Stimulated activated CD8-positive, alpha-beta memory T cell treated with anti-CD3 and anti-CD28 coated beads, Interleukin-4, amount 100 ng/mL, for 48 hours (primary cell): ENCODE results near the gene KLHDC4.
"Not testable (repeated sequence)": the region's sequence is repeated elsewhere in the genome, so short reads cannot be mapped to it uniquely, and the experiment has no call there.

Experiments
- DNase-seq: peaks from one replicate; pipeline ENCODE4 v3.0.0-alpha.2; 2020

The KLHDC4 gene

DNA sequence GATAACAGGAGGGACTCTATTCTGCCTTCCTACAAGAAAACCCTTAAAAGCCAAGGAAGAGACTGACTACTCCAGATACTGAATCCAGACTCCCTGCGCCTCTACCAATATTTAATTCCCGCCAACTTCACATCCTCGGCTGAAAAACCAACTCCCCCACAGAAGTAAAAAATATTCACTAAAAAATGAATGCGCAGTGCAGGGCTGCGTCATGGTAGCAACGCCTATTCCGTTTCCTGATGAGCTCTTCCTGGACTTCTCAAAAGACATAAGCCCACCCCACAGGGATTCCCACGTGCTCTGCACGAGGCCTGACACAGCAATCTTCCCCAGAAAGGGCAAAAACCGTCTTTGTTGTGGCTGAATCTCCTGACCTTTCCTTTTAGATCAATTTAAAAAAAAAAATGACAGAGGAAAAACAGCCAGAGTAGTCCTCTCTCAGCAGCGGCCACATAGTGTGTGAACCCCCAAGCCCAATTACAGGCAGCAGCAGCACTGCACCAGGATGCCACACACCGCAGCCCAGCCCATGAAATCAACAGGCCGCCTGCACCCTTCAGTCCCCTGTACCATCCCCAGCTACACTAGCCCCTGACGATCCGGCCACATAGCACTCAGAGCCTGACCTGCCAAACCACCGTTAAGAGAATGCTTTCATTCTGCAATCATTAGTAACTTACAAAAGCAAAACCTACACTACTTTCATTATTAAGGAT lies 23.9 kb downstream of the KLHDC4 start:
- DNase-seq: no peak

DNA sequence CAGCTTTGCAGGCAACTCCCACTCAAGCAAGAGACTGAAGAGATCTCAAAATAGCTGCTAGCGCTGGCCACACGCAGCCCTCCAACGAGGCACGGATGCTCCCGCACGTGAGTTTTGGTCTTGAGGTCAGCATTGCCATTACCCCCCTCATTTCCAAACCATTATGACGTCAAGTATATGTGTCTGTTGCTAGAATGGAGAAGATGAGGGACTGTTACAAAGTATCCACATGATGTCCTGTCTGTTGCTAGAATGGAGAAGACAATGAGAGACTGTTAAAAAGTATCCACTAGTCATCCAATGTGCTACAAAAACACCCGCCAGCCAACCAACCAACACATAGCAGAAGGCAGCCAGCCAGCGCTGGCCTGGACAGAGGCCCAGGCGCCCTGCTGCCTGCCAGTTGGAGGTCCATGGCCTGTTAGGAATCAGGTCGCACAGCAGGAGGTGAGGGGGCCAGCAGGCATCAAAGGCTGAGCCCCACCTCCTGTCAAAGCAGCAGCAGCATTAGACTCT lies 24.8 kb downstream of the KLHDC4 start:
- DNase-seq: no peak

DNA sequence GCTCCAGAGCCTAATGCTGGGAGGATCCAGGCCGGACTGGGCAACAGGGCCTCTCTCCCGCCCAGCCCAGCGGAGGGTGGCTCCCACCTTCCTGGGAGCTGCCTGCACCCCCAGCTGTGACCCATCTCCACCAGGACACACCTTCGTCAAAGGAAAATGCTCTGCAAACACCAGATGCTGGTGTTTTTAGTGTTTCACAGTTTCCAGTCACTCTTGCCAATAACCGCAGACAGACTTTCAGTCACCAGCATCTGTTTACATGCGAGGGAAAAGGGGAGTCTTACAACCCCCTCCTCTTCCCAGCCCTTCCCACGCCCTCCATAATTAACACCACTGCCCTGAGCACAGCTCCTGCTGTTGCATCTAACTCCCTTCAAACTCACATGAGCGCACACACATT lies 25.3 kb downstream of the KLHDC4 start:
- DNase-seq: no peak

DNA sequence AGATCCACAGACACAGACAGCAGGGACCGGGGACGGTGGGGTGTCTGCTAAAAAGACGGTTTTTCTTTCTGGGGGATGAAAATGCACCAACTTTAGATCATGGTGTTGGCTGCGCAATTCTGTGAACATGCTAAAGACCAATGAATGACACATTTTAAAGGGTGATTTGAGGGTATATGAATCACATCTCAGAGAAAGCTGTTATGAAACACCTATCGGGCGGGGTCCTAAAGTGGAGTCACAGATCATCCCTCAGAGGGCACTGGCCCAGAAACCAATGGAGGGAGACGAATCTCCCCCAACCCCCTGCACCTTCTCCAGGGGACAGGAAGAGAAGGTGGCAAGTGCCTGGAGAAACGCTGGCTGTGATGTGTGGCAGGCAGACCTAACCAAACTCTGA lies 26.0 kb downstream of the KLHDC4 start:
- DNase-seq: no peak

DNA sequence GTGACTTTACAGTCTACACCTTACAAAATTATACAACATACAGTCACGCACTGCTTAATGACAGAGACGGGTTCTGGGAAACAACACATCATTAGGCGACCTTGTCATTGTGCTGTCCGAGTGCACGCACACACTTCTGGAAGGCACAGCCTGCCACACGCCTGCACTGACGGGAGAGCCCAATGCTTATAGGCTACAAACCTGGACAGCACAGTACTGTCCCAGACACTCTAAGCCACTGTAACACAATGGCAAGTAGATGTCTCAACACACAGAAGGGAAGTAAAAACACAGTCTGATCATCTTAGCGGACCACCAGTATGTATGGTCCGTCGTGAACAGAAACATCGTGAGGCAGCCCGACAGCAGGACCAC lies 29.8 kb downstream of the KLHDC4 start:
- DNase-seq: no peak

DNA sequence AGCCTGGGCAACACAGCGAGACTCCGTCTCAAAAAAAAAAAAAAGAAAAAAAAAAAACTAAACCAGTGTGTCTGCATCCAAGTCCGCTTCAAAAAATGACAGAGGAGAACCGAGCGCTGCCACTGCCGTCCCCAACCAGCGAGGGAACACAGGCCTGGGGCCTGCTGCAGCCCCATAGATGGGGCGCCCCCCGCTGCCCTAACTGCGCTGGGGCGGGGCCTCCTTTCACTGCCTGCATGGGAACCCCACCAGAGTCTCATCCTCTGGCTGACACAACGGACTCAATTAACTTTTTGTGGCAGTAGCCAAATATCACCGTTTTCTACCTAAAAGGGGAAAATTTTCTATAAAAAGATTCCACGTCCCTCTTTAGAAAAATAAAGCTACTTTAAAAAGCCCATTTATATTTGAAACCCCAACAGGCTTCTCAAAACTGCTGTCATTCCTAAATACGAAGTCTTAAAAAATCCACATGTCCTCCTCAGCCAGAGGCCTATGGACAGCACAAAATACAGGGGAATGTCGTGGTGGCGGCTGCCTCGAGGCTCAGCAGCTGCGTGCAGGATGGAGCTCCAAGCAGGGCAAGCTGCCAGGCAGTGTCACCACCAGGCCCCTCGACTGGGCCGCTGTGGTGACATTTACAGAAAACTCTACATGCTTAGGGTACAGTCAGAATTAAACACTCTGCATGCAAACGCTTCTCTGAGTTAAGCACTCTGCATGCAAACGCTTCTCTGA lies 30.3 kb downstream of the KLHDC4 start:
- DNase-seq: no peak

DNA sequence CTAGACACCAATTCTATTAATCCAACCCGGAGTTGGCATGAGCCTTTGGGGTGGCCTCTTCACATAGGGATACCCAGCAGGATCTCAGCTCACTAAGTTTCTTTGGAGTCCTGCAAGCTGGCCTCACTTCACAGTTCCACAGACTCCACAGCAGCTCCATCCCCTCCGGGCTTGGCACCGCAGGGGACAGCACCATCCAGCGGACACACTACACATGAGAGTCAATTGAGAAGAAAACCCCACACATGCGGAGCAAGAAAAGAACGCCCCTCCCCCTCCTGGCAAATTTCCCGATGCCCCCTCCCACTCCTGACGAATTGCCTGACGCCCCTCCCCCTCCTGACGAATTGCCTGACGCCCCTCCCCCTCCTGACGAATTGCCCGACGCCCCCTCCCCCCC lies 31.1 kb downstream of the KLHDC4 start:
- DNase-seq: no peak

DNA sequence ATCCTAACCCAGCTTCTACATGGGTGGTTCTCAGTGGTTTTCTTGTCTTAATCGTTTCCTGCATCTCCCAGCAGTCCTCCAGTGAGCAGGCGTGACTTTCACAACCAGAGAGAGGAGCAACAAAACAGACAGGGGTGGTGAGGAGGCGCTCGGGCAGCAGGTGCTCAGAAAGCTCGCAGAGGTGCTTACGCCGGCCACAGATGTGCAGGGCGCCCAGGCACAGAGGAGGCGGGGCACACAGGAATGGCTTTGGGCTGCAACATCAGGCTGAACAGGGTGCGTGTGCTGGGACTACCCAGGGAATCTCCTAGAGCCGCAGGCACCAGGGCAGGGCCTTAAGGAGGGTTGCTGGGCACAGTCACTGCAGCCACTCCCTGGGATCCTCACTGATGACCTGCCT lies 32.6 kb downstream of the KLHDC4 start:
- DNase-seq: no peak

DNA sequence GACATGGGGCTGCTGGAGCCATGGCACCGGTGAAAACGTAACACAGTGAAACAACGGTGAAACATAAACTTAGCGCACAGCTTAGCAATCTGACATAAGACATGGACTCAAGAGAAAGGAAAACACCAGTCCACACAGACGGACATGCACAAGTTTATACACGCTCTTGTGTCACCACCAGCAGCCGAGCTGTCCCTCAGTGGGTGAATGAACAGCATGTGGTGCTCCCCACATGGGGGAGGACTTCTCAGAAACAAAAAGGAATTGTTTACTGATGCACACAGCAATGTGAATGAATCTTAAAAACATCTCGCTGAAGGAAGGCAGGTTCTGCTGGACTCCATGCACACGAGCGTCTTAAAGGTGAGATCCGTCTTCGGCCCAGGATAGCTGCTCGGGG lies 34.2 kb downstream of the KLHDC4 start:
- DNase-seq: no peak

DNA sequence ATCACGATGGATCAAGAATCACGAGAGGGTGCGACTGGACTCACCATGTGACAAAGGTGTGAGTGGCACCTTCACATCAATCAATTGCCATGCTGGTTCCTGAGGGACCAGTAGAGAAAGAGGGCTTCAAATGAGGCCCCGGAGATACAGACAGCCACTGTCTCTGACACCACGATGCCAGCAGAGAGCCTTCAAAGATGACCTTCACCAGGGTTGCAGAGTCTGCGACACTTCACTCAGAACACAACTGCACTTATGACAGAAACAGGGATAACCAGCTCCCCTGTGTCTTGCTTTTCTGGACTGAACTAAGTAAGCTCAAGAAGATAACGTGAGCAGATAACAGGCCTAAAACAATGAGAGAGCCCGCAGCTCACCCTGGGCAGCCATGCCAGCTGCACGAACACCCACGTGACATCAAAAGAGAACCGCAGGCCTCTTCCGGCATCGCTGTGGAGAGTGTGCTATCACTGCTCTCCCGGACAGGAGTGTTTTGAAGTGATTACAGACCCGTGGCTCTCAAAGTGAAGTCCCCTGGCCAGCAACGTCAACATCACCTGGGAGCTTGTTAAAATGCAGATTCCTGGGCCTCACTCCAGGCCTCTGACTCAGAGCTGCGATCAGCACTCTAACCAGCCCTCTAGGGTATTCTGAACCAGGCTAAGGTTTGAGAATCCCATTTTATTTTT lies 36.4 kb downstream of the KLHDC4 start:
- DNase-seq: no peak

DNA sequence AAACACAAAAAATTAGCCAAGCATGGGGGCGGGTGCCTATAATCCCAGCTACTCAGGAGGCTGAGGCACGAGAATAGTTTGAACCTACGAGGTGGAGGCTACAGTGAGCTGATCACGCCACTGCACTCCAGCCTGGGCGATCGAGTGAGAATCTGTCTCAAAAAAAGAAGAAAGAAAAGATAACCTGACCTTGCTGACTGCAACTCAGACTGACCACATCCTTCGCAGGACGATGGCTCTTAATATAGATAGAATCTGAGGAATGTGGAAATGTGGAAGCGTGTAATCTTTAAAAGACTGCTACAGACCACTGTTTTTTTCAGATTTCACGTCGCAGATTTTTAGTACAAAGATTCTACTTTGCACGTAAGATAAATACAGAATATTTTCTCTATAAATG lies 37.8 kb downstream of the KLHDC4 start:
- DNase-seq: no peak

DNA sequence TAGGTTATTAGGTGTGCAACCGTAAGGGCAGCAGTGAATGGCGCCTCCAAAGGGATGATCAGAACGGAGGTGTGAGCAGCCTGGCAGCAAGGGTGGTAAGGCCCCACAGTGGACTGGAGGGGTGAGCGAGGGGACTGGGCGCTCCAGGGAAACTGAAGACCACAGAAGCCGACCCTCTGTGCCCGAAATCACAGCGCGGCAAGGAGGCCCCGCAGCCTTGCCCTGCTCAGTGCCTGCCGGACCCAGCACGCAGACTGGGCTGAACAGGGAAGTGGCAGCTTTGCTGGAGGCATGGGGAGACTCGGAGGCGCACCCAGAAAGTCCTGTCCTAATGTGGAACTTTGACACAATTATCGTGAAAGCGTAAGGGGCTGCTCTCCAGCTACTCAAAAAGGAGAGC lies 38.4 kb downstream of the KLHDC4 start:
- no peak for DNase-seq

DNA sequence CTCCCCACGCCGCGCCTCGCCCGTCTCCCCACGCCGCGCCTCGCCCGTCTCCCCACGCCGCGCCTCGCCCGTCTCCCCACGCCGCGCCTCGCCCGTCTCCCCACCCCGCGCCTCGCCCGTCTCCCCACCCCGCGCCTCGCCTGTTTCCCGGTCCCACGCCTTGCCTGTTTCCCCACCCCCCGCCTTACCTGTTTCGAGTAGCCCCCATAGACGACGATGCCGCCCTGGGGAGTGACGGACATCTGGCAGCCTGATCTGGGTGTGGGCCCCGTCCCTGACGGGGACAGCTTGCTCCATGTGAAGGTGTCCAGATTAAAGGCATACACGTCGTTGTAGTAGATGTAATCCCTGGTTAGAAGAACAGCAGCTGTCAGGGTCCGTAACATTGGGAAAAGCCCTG lies 39.2 kb downstream of the KLHDC4 start:
- not testable (repeated sequence) for DNase-seq

DNA sequence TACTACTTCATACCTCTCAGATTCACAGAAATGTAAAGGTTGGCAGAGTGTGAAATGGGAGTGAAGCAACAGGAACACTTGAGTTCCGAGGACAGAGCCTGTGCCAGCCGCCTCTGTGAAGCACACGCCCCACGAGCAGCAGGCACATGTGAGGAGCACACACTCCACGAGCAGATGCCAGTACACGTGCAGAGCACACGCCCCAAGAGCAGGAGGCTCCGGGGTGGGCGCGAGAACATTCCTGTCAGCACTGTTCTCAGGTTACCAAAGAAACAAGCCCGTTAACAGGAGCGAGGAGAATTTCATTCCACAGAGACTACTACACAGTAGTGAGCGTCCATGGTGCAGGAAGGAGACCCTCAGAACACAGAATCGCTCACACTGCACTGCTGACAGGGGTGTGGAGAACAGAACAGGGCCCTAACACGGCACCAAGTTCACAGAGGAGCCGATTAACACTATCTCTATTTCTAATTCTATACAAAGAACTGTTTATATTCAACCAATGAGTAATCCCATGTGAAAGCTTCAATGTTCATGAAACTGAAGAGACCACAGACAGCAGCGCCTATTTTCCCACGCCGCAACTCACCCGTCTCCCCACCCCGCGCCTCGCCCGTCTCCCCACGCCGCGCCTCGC lies 40.1 kb downstream of the KLHDC4 start:
- no peak for DNase-seq

DNA sequence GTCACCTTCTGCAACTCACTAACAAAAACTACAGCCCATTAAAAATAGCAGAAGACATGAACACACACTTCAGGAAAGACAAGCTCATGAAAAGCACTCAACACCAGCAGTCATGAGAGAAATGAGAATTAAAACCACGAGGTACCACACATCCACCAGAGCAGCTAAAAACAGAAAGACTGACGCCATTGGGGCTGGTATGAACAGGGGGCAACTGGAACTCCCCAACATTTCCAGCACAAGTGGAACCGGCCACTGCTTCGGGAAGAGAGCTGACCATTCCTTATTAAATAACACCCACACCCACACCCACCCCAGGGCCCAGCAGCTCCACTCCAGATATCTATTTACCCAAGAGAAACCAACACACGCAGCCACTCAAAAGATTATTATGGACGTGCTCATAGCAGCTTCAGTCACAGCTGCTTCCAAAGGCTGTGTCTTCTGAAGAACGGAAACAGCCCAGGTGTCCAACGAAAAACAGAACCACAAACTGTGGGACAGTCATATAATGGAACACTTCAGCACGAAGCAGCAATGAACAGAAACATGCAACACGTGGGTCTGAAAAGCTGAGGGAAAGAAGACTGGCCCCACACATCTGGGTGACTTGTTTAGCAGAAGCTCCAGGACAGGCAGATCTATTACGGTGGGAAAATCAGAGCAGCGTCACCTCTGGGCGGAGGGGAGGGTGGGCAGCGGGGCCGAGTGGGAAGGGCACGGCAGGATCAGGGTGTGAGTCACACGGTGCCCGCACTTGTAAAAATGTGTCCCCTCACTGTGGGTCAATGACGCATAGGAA lies 41.1 kb downstream of the KLHDC4 start:
- no peak for DNase-seq

DNA sequence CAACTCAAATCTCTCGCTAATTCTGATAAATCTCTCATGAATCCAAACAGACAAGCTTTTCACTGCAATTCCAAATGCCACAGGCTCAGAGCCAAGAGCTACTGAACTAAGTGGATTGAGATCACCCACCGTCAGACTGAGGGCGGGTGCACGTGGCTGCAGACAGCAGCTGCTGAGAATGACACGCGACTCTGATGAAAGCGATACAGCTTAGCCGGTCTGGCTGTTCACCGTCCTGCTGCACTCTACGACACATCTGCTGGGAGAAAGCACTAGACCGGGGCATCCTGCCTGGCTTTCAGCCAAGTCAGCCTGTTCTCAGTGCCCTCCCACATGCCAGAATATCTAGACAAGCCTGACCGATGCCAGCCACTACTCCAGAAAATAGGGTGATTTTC lies 42.6 kb downstream of the KLHDC4 start:
- no peak for DNase-seq

DNA sequence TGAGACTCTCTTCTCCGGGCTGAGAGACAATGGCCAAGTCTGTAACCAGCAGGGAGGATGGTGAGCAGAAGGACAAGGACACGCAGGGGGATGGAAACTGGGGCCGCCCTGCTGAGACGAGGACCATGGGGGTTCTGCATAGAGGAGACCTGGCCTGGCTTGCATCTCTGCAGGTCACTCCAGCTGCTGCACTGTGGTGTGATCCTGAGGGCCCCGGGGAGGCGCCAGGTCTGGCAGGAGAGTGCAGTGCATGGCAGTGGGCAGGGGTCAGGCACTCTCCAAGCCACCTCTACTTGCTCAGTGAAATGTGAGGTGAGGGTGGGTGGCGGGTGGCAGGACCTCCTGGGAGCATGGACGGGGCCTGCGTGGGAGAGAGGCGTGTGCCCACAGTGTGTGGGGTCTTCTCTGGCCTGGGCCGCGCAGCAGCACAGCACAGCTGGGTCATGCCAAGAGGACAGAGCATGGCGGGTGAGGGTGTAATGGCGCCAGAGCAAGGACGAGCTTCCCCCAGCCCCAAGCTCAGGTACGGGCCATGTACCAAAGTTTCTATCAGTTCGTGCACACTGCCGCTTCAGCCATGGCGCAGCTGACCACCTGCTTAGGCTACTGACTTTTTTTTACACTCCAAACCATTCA lies 43.1 kb downstream of the KLHDC4 start:
- no peak for DNase-seq

DNA sequence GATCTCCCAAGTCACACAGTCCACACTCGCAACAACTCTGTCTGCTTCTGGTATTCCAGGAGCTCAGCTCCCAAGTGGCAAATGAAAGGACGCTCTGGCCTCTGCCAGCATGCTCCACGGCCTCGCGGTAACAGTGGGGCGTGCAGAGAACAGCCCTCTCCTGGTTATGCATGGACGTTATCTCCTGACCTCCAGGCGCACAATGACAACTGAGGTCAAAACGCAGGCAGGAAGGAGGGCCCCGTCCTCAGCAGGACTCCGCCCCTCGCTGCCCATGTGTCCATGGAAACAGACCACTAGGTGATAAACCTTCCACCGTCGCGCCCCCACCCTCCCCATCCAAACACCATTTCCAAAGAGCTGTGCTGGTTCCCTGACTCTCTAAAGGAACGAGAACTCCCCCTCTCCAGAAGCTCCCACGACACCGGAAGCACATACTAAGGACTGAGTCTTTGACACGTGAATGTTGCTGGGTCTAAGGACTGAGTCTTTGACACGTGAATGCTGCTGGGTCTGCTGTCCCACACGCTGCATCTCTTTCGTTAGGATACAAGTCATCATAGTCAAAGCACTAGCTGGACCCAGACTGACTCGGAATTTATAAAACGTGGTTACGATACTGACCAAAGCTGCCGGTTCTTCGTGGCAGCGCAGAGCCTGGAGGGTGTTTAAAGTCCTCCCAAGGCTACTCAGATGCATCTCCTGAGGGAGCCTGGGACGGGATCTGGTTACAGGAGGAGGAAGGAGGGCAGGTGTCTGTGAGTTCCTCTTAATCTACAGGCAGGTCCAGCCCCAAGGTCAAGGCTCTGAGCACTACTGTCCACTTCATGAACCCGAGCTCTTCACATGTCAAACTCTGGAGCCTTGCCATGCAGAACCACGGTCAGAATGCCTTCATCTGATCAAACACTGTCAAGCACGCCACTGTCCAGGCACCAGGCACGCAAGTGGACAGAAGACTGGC lies 43.9 kb downstream of the KLHDC4 start:
- DNase-seq: no peak

DNA sequence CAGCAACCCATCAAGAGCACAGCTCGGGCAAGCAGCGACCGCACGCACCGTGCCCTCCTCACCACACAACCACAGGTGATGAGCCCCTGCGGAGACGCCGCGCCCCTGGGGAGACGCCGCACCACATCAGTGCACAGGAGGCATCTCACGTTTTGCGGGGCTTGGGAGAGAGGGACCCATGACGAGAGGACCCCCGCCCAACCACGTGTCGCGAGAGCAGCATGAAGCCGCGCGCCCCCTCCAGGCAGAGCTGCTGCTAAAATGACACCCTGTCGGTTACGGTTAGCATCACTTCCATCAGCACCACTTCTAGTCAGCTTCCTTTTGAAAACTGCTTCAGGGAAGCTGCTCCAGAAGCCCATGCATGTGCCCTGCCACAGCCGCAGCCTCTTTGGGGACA lies 45.3 kb downstream of the KLHDC4 start:
- DNase-seq: no peak

DNA sequence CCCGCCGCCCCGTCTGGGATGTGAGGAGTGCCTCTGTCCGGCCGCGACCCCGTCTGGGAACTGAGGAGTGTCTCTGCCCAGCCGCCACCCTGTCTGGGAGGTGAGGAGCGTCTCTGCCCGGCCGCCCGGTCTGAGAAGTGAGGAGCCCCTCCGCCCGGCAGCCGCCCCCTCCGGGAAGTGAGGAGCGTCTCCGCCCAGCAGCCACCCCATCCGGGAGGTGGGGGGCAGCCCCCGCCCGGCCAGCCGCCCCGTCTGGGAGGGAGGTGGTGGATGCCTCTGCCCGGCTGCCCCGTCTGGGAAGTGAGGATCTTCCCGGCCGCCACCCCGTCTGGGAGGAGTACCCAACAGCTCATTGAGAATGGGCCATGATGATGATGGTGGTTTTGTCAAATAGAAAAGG lies 47.0 kb downstream of the KLHDC4 start:
- not testable (repeated sequence) for DNase-seq

DNA sequence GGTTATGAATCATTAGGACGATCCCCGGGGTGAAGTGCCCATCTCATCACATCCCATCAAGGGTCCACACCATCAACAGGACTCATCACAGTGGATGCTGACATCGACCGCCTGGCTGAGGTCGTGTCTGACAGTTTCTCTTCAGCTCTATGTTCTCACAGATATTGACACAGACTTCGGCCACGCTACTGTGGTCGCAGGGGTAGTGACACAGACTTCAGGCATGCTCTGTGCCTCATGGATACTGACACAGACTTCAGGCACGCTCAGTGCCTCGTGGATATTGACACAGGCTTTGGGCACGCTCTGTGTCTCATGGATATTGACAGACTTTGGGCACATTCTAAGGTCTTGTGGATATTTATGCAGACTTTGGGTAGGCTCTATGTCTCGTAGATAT lies 50.1 kb downstream of the KLHDC4 start:
- no peak for DNase-seq
